GM12891 (cell line): ENCODE results near the gene MGAT4D.

Experiments used
- POLR2A ChIP-seq: IDR thresholded peaks from 2 replicates; pipeline ENCODE4 v1.6.1; 2011; ENCODE audit warnings: low read depth, low read length, control low read depth
- POLR2AphosphoS5 ChIP-seq: IDR thresholded peaks from 2 replicates; pipeline ENCODE4 v1.6.1; 2011; ENCODE audit warnings: low read depth, low read length, control low read depth

DNA sequence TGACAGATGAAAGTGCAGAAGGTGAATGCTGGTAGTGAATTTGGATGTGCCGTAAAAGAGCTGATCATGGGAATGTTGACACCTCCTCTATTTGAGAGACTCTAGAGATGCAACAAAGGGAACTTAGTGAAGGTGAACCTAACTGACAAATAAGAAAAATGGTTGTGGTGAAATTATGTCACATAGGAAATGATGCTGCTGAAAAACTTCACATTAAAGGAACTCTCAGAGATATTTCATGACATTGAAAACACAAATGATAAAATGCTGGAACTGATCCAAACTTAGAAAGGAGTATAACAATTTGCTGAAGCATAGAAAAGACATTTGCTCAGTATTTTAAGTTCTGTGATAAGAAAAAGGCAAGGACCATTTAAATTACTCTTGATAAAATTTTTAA lies 31.9 kb downstream of the MGAT4D start:
- no peak for TF ChIP-seq POLR2A
- no peak for TF ChIP-seq POLR2AphosphoS5
